CD8-positive, alpha-beta memory T cell (primary cell): ENCODE results near the gene ESPNL. TPM values are rescaled to one million over a fixed set of nuclear protein-coding genes. Genes with fewer than 3 reads are reported as not detected.
A peak's percentile ranks its signal among the peaks of the same experiment; 100 is the strongest.
"Not testable (repeated sequence)": the region's sequence is repeated elsewhere in the genome, so short reads cannot be mapped to it uniquely, and the experiment has no call there.

Experiments
- CTCF ChIA-PET: fragments of 350-600 bp; sonication (Branson Sonifier 250); formaldehyde crosslinking; loops from one replicate; lab custom pipeline; 2021; ENCODE audit warnings: antibody characterized with exemption; lab: Charles Lee
- POLR2A ChIA-PET: fragments of 350-600 bp; sonication (Branson Sonifier 250); formaldehyde crosslinking; loops from one replicate; lab custom pipeline; 2021; ENCODE audit warnings: antibody characterized with exemption; lab: Charles Lee
- DNase-seq, 5 donors: peaks; one replicate each; pipeline versions ENCODE4 v3.0.0 to v3.0.0-alpha.2; 2020 to 2022; ENCODE audit warnings: mixed read lengths in 1 of 5
- H3K27ac ChIP-seq: one replicate; pipeline ENCODE4 v1.7.0; 2013; ENCODE audit warnings: low read depth, mild to moderate bottlenecking, low read length, moderate library complexity
- H3K27me3 ChIP-seq: 2 replicates; pipeline ENCODE4 v1.7.0; 2013; ENCODE audit warnings: low read length, mild to moderate bottlenecking; ENCODE audit not compliant: insufficient read depth, poor library complexity, severe bottlenecking
- H3K36me3 ChIP-seq: 2 replicates; pipeline ENCODE4 v1.7.0; 2013; ENCODE audit warnings: mild to moderate bottlenecking, low read length, moderate library complexity; ENCODE audit not compliant: insufficient read depth
- H3K4me1 ChIP-seq: 2 replicates; pipeline ENCODE4 v1.7.0; 2013; ENCODE audit warnings: mild to moderate bottlenecking, low read length, moderate library complexity; ENCODE audit not compliant: insufficient read depth
- H3K4me3 ChIP-seq: 2 replicates; pipeline ENCODE4 v1.7.0; 2013; ENCODE audit warnings: mild to moderate bottlenecking, low read length
- H3K9me3 ChIP-seq: 2 replicates; pipeline ENCODE4 v1.7.0; 2013; ENCODE audit warnings: mild to moderate bottlenecking, low read length
- H3K27ac Mint-ChIP-seq, 8 donors: one replicate each; pipeline ENCODE4 v1.8.0; 2020 to 2021; ENCODE audit warnings: mixed read lengths in 8 of 8, mild to moderate bottlenecking in 6 of 8, inconsistent platforms in 3 of 8, moderate library complexity in 3 of 8
- H3K27me3 Mint-ChIP-seq, 2 donors: one replicate each; pipeline ENCODE4 v1.8.0; 2020 to 2021; ENCODE audit warnings: mixed read lengths in 2 of 2, mild to moderate bottlenecking in 1 of 2, moderate library complexity in 1 of 2
- H3K36me3 Mint-ChIP-seq, 3 donors: one replicate each; pipeline ENCODE4 v1.8.0; 2020 to 2021; ENCODE audit warnings: mixed read lengths in 3 of 3, inconsistent platforms in 1 of 3, mild to moderate bottlenecking in 1 of 3
- H3K4me1 Mint-ChIP-seq, 3 donors: one replicate each; pipeline ENCODE4 v1.8.0; 2020 to 2021; ENCODE audit warnings: mixed read lengths in 3 of 3, inconsistent platforms in 1 of 3, mild to moderate bottlenecking in 1 of 3
- H3K4me3 Mint-ChIP-seq, 7 donors: one replicate each; pipeline ENCODE4 v1.8.0; 2020 to 2021; ENCODE audit warnings: mixed read lengths in 7 of 7, mild to moderate bottlenecking in 6 of 7, moderate library complexity in 4 of 7, inconsistent platforms in 2 of 7
- H3K9me3 Mint-ChIP-seq, 5 donors: one replicate each; pipeline ENCODE4 v1.8.0; 2020 to 2022; ENCODE audit warnings: mixed read lengths in 5 of 5, mild to moderate bottlenecking in 3 of 5, moderate library complexity in 2 of 5, inconsistent platforms in 1 of 5
- polyA plus RNA-seq: library from polyadenylated mRNA; unstranded; fragments of 300-500 nt; fragmentation: Illumina TruSeq; gene quantifications from one replicate; pipeline ENCODE4 v1.2.3, GENCODE V29; 2021
- total RNA-seq, 2 experiments: library from RNA; stranded (reverse); gene quantifications; one replicate each; pipeline ENCODE4 v1.2.3, GENCODE V29; 2021

Gene ESPNL
- total and polyA plus RNA-seq, 3 experiments from 2014 or later, result not detected

- CTCF ChIA-PET, result interaction anchor here (0.8 kb wide), 1 partner anchor 138 kb away, joined by 3 read pairs; no protein-coding TSS in a partner anchor
- DNase-seq, result peak in 1 of 5 donors; percentile 7
- Mint-ChIP-seq H3K27ac (peak overlapping the region; percentile 24 to 98 (median 88)), H3K4me1 (peaks cover 29 to 65% (median 45%) of the 10 kb centered on the region in 3 donors), H3K9me3 (peaks cover 0 to 2% (median 0%) of the 10 kb centered on the region in 5 donors), H3K36me3 (peaks cover 3 to 27% (median 7%) of the 10 kb centered on the region in 3 donors), H3K4me3 (peak overlapping the region; percentile 80 to 97 (median 92)), H3K27me3 (peaks cover 6 to 7% of the 10 kb centered on the region in 2 donors)
- peak overlapping the region; percentile 59 for H3K27ac ChIP-seq
- H3K27me3 ChIP-seq, result no peaks in the 10 kb centered on the region
- POLR2A ChIA-PET, result interaction anchor here (0.7 kb wide), 1 partner anchor 7 kb away, joined by 4 read pairs; no protein-coding TSS in a partner anchor
- no peaks in the 10 kb centered on the region for H3K9me3 ChIP-seq
- H3K4me1 ChIP-seq, result peaks cover 21% of the 10 kb centered on the region
- H3K4me3 ChIP-seq, result peak overlapping the region; percentile 90
- H3K36me3 ChIP-seq, result peaks cover 3% of the 10 kb centered on the region
Observed at GRCh38 chr2:238061315-238062202, 38.6 kb upstream of the ESPNL start.

- ChIA-PET POLR2A (no interaction called here), CTCF (no interaction called here)
- Histone ChIP-seq H3K27me3 (no peaks in the 10 kb centered on the region), H3K36me3 (peaks cover 5% of the 10 kb centered on the region), H3K27ac (no peak overlapping the region), H3K4me3 (no peak overlapping the region), H3K9me3 (no peaks in the 10 kb centered on the region), H3K4me1 (peaks cover 33% of the 10 kb centered on the region)
- H3K4me3 Mint-ChIP-seq, result peak overlapping the region in 4 of 7 donors; percentile 4 to 93 (median 48)
- H3K36me3 Mint-ChIP-seq, result peaks cover 8 to 39% (median 12%) of the 10 kb centered on the region in 3 donors
- no peaks in the 10 kb centered on the region for H3K27me3 Mint-ChIP-seq
- DNase-seq, result no peak
- H3K9me3 Mint-ChIP-seq, result peaks cover 0 to 2% (median 0%) of the 10 kb centered on the region in 5 donors
- peaks cover 42 to 74% (median 57%) of the 10 kb centered on the region in 3 donors for H3K4me1 Mint-ChIP-seq
- H3K27ac Mint-ChIP-seq, result peak overlapping the region in 4 of 8 donors; percentile 11 to 43 (median 36)
Observed at GRCh38 chr2:238063414-238064189, 36.5 kb upstream of the ESPNL start.

GRCh38 chr2:238064376-238064775 is 35.8 kb upstream of the ESPNL start:
- Histone ChIP-seq H3K9me3 (no peaks in the 10 kb centered on the region), H3K4me3 (no peak overlapping the region), H3K4me1 (peaks cover 39% of the 10 kb centered on the region), H3K27me3 (no peaks in the 10 kb centered on the region), H3K36me3 (peaks cover 6% of the 10 kb centered on the region), H3K27ac (no peak overlapping the region)
- no peak for DNase-seq
- H3K36me3 Mint-ChIP-seq, result peaks cover 8 to 40% (median 12%) of the 10 kb centered on the region in 3 donors
- ChIA-PET POLR2A (no interaction called here), CTCF (no interaction called here)
- no peaks in the 10 kb centered on the region for H3K27me3 Mint-ChIP-seq
- no peaks in the 10 kb centered on the region for H3K9me3 Mint-ChIP-seq
- no peak overlapping the region for H3K4me3 Mint-ChIP-seq
- peaks cover 46 to 77% (median 62%) of the 10 kb centered on the region in 3 donors for H3K4me1 Mint-ChIP-seq
- H3K27ac Mint-ChIP-seq, result no peak overlapping the region

- peaks cover 8 to 45% (median 12%) of the 10 kb centered on the region in 3 donors for H3K36me3 Mint-ChIP-seq
- H3K9me3 ChIP-seq, result no peaks in the 10 kb centered on the region
- no peaks in the 10 kb centered on the region for H3K27me3 ChIP-seq
- peak overlapping the region in 2 of 8 donors; percentile 60 to 66 for H3K27ac Mint-ChIP-seq
- no peak overlapping the region for H3K27ac ChIP-seq
- peak overlapping the region in 1 of 7 donors; percentile 18 for H3K4me3 Mint-ChIP-seq
- H3K36me3 ChIP-seq, result peaks cover 6% of the 10 kb centered on the region
- CTCF ChIA-PET, result no interaction called here
- H3K4me1 Mint-ChIP-seq, result peaks cover 45 to 77% (median 62%) of the 10 kb centered on the region in 3 donors
- H3K27me3 Mint-ChIP-seq, result no peaks in the 10 kb centered on the region
- DNase-seq, result no peak
- no peaks in the 10 kb centered on the region for H3K9me3 Mint-ChIP-seq
- POLR2A ChIA-PET, result no interaction called here
- H3K4me3 ChIP-seq, result no peak overlapping the region
- H3K4me1 ChIP-seq, result peaks cover 38% of the 10 kb centered on the region
Observed at GRCh38 chr2:238065071-238065846, 34.9 kb upstream of the ESPNL start.

- H3K4me3 ChIP-seq, result no peak overlapping the region
- peaks cover 45 to 79% (median 64%) of the 10 kb centered on the region in 3 donors for H3K4me1 Mint-ChIP-seq
- H3K27ac Mint-ChIP-seq, result peak overlapping the region in 2 of 8 donors; percentile 20 to 23
- H3K9me3 ChIP-seq, result no peaks in the 10 kb centered on the region
- H3K9me3 Mint-ChIP-seq, result no peaks in the 10 kb centered on the region
- H3K36me3 ChIP-seq, result peaks cover 6% of the 10 kb centered on the region
- no peaks in the 10 kb centered on the region for H3K27me3 Mint-ChIP-seq
- no peaks in the 10 kb centered on the region for H3K27me3 ChIP-seq
- H3K27ac ChIP-seq, result no peak overlapping the region
- no peak for DNase-seq
- peaks cover 8 to 43% (median 12%) of the 10 kb centered on the region in 3 donors for H3K36me3 Mint-ChIP-seq
- CTCF ChIA-PET, result no interaction called here
- H3K4me3 Mint-ChIP-seq, result no peak overlapping the region
- H3K4me1 ChIP-seq, result peaks cover 43% of the 10 kb centered on the region
- POLR2A ChIA-PET, result no interaction called here
Observed at GRCh38 chr2:238066218-238066617, 33.9 kb upstream of the ESPNL start.

GRCh38 chr2:238066718-238067117 is 33.4 kb upstream of the ESPNL start:
- CTCF ChIA-PET, H3K4me3 Mint-ChIP-seq, H3K36me3 ChIP-seq, H3K9me3 ChIP-seq, POLR2A ChIA-PET, H3K27me3 Mint-ChIP-seq, H3K9me3 Mint-ChIP-seq, H3K27me3 ChIP-seq, DNase-seq, H3K27ac ChIP-seq, H3K4me3 ChIP-seq: not testable (repeated sequence)
- peak overlapping the region in 1 of 8 donors; percentile 32 for H3K27ac Mint-ChIP-seq
- H3K4me1 Mint-ChIP-seq, result peaks cover 42 to 78% (median 62%) of the 10 kb centered on the region in 3 donors
- peaks cover 38% of the 10 kb centered on the region for H3K4me1 ChIP-seq
- H3K36me3 Mint-ChIP-seq, result peaks cover 8 to 41% (median 12%) of the 10 kb centered on the region in 3 donors

GRCh38 chr2:238067939-238068338 is 32.2 kb upstream of the ESPNL start:
- H3K36me3 Mint-ChIP-seq, result peaks cover 12 to 53% (median 19%) of the 10 kb centered on the region in 3 donors
- no peaks in the 10 kb centered on the region for H3K27me3 ChIP-seq
- H3K27ac Mint-ChIP-seq, result peak overlapping the region in 7 of 8 donors; percentile 9 to 74 (median 61)
- H3K4me3 Mint-ChIP-seq, result peak overlapping the region in 5 of 7 donors; percentile 4 to 52 (median 20)
- H3K27me3 Mint-ChIP-seq, result no peaks in the 10 kb centered on the region
- H3K27ac ChIP-seq, result no peak overlapping the region
- POLR2A ChIA-PET, result no interaction called here
- no peak overlapping the region for H3K4me3 ChIP-seq
- no peaks in the 10 kb centered on the region for H3K9me3 ChIP-seq
- no peaks in the 10 kb centered on the region for H3K9me3 Mint-ChIP-seq
- CTCF ChIA-PET, result interaction anchor here (0.9 kb wide), 1 partner anchor 139 kb away, joined by 3 read pairs; no protein-coding TSS in a partner anchor
- peaks cover 35 to 79% (median 65%) of the 10 kb centered on the region in 3 donors for H3K4me1 Mint-ChIP-seq
- H3K4me1 ChIP-seq, result peaks cover 33% of the 10 kb centered on the region
- DNase-seq, result peak in 1 of 5 donors; percentile 20
- peaks cover 6% of the 10 kb centered on the region for H3K36me3 ChIP-seq
